Gastrocnemius medialis (tissue), 4 donors: Measurements from ENCODE around the gene ABO.
"Not testable (repeated sequence)": the region's sequence is repeated elsewhere in the genome, so short reads cannot be mapped to it uniquely, and the experiment has no call there.

Experiments used
- POLR2A ChIP-seq, 2 donors: fragments of 450-650 bp; IDR thresholded peaks; one replicate each; pipeline ENCODE4 v1.6.1; 2017; ENCODE audit warnings: antibody characterized with exemption in 2 of 2, mild to moderate bottlenecking in 2 of 2, moderate library complexity in 2 of 2
- TF ChIP-seq, protein P1 (sequence below), 5 experiments: fragments of 450-650 bp in 3 of 5; fragments of 200-600 bp in 2 of 5; sonication (generic) in 2 of 5; IDR thresholded peaks in 4 of 5; conservative IDR thresholded peaks in 1 of 5; 1 replicate in 4 of 5; 2 replicates in 1 of 5; pipeline ENCODE4 v1.5.1; 2016 to 2019; ENCODE audit warnings: antibody characterized with exemption in 5 of 5, mild to moderate bottlenecking in 3 of 5, moderate library complexity in 3 of 5

DNA sequence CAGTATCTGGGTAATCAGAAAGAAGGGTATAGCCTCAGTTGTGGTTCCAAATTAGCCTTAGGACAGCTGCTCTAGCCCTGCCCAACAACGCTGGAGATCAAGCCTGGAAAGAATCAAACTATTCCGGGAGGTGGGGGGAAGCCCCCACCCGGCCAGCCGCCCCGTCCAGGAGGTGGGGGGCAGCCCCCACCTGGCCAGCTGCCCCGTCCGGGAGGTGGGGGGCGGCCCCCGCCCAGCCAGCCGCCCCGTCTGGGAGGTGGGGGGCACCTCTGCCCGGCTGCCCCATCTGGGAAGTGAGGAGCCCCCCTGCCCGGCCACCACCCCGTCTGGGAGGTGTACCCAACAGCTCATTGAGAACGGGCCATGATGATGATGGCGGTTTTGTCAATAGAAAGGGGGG, 25.0 kb upstream of the ABO start:
- TF ChIP-seq, protein P1, sequence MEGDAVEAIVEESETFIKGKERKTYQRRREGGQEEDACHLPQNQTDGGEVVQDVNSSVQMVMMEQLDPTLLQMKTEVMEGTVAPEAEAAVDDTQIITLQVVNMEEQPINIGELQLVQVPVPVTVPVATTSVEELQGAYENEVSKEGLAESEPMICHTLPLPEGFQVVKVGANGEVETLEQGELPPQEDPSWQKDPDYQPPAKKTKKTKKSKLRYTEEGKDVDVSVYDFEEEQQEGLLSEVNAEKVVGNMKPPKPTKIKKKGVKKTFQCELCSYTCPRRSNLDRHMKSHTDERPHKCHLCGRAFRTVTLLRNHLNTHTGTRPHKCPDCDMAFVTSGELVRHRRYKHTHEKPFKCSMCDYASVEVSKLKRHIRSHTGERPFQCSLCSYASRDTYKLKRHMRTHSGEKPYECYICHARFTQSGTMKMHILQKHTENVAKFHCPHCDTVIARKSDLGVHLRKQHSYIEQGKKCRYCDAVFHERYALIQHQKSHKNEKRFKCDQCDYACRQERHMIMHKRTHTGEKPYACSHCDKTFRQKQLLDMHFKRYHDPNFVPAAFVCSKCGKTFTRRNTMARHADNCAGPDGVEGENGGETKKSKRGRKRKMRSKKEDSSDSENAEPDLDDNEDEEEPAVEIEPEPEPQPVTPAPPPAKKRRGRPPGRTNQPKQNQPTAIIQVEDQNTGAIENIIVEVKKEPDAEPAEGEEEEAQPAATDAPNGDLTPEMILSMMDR (IDR thresholded peaks at IDR 0.05 in 4 of 5, conservative IDR thresholded peaks at IDR 0.05 in 1 of 5), result not testable (repeated sequence)
- TF ChIP-seq POLR2A (IDR thresholded peaks at IDR 0.05), result not testable (repeated sequence)
